ENCODE data around the gene CBR4. TPM values are rescaled to one million over a fixed set of nuclear protein-coding genes. Genes with fewer than 3 reads are reported as not detected.

CBR4 gene
- total RNA-seq, 1 experiment from 2014 or later = 33.6 TPM

GRCh38 chr4:169058312-169058711, 48.3 kb upstream of the CBR4 start:
- no peak overlapping the region for H3K4me3 Mint-ChIP-seq
- Histone ChIP-seq H2BK20ac (ENCODE audit: low read depth, low read length, poor library complexity, severe bottlenecking) (no peak overlapping the region), H3K18ac (ENCODE audit: insufficient read length, low read depth, low read length) (no peak overlapping the region), H3K14ac (ENCODE audit: insufficient read depth, low read length) (no peak overlapping the region), H3K79me1 (ENCODE audit: insufficient read depth, low read depth, low read length, poor library complexity, severe bottlenecking) (no peaks in the 10 kb centered on the region), H3K4me2 (ENCODE audit: insufficient read depth, insufficient read length, low read length) (no peak overlapping the region), H4K5ac (ENCODE audit: insufficient read length, low read depth, low read length) (no peak overlapping the region), H3K79me2 (ENCODE audit: insufficient read depth, low read length) (no peaks in the 10 kb centered on the region), H4K8ac (replicated peaks; ENCODE audit: insufficient read length, low read depth, low read length) (no peak overlapping the region), H4K91ac (ENCODE audit: insufficient read length, low read depth, low read length) (no peak overlapping the region), H3K4ac (ENCODE audit: low read depth, low read length) (no peak overlapping the region), H4K20me1 (ENCODE audit: control insufficient read depth, insufficient read depth, insufficient read length) (no peaks in the 10 kb centered on the region), H3K9ac (ENCODE audit: extremely low read depth, insufficient read length, low read length) (no peak overlapping the region), H2BK15ac (ENCODE audit: low read depth, low read length) (no peak overlapping the region), H2AK5ac (ENCODE audit: insufficient read length, low read length) (no peak overlapping the region), H3K23me2 (ENCODE audit: insufficient read length, low read depth, low read length, poor library complexity, severe bottlenecking) (no peaks in the 10 kb centered on the region), H3K27me3 (ENCODE audit: insufficient read depth, low read length) (no peaks in the 10 kb centered on the region), H2BK5ac (ENCODE audit: insufficient read length, low read length) (no peak overlapping the region), H3K23ac (ENCODE audit: insufficient read length, low read depth, low read length) (no peak overlapping the region), H3K56ac (ENCODE audit: insufficient read length, low read depth, low read length) (no peak overlapping the region), H3K9me3 (ENCODE audit: control insufficient read depth, low read depth, low read length) (no peaks in the 10 kb centered on the region), H3K27ac (ENCODE audit: insufficient read length, low read depth, low read length) (no peak overlapping the region), H2BK120ac (ENCODE audit: low read depth, low read length, poor library complexity, severe bottlenecking) (no peak overlapping the region), H3K4me1 (ENCODE audit: insufficient read depth, low read length) (no peaks in the 10 kb centered on the region), H2AFZ (ENCODE audit: low read length) (no peak overlapping the region), H2BK12ac (ENCODE audit: insufficient read length, low read depth, low read length) (no peak overlapping the region), H3T11ph (ENCODE audit: low read length) (no peak overlapping the region)
- no peak for DNase-seq
- no peaks in the 10 kb centered on the region for H3K9me3 Mint-ChIP-seq
- no peak overlapping the region for H3K27ac Mint-ChIP-seq
- H3K27me3 Mint-ChIP-seq (ENCODE audit: low read depth) = 0 out of 2 replicates have a peak, but pooled peaks cover 2% of the 10 kb centered on the region
- TF ChIP-seq, protein P1, sequence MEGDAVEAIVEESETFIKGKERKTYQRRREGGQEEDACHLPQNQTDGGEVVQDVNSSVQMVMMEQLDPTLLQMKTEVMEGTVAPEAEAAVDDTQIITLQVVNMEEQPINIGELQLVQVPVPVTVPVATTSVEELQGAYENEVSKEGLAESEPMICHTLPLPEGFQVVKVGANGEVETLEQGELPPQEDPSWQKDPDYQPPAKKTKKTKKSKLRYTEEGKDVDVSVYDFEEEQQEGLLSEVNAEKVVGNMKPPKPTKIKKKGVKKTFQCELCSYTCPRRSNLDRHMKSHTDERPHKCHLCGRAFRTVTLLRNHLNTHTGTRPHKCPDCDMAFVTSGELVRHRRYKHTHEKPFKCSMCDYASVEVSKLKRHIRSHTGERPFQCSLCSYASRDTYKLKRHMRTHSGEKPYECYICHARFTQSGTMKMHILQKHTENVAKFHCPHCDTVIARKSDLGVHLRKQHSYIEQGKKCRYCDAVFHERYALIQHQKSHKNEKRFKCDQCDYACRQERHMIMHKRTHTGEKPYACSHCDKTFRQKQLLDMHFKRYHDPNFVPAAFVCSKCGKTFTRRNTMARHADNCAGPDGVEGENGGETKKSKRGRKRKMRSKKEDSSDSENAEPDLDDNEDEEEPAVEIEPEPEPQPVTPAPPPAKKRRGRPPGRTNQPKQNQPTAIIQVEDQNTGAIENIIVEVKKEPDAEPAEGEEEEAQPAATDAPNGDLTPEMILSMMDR (conservative IDR thresholded peaks at IDR 0.05) = no peak
- H3K4me1 Mint-ChIP-seq = no peaks in the 10 kb centered on the region
- no peaks in the 10 kb centered on the region for H3K36me3 Mint-ChIP-seq (ENCODE audit: insufficient read depth in 1 of 3, low read depth in 3 of 3)
- no CpG with 5 or more reads among the region's 7 CpGs for WGBS (ENCODE audit: extremely low coverage, insufficient read length, low lambda C conversion rate)
